Nephron progenitor cell (in vitro differentiated cells): Measurements from ENCODE around the gene SYNJ2.

Experiments
- DNase-seq: peaks from one replicate; pipeline ENCODE4 v3.0.0; 2021
- H3K27ac Mint-ChIP-seq: 2 replicates; pipeline ENCODE4 v1.8.0; 2021; ENCODE audit warnings: mild to moderate bottlenecking, moderate library complexity, mixed read lengths
- H3K27me3 Mint-ChIP-seq: 2 replicates; pipeline ENCODE4 v1.8.0; 2021; ENCODE audit warnings: mild to moderate bottlenecking, low read depth, mixed read lengths; ENCODE audit not compliant: poor library complexity
- H3K36me3 Mint-ChIP-seq: 2 replicates; pipeline ENCODE4 v1.8.0; 2021; ENCODE audit warnings: low read depth, mixed read lengths
- H3K4me1 Mint-ChIP-seq: 2 replicates; pipeline ENCODE4 v1.8.0; 2021; ENCODE audit warnings: mixed read lengths
- H3K4me3 Mint-ChIP-seq: 2 replicates; pipeline ENCODE4 v1.8.0; 2021; ENCODE audit warnings: mild to moderate bottlenecking, moderate library complexity, mixed read lengths
- H3K9me3 Mint-ChIP-seq: 2 replicates; pipeline ENCODE4 v1.8.0; 2021; ENCODE audit warnings: mild to moderate bottlenecking, moderate library complexity, mixed read lengths
- TF ChIP-seq, protein P1 (sequence below): fragments of 200-600 bp; sonication (generic); IDR thresholded peaks from 2 replicates; pipeline ENCODE4 v1.5.0; 2021; ENCODE audit warnings: antibody characterized with exemption

SYNJ2 gene

DNA sequence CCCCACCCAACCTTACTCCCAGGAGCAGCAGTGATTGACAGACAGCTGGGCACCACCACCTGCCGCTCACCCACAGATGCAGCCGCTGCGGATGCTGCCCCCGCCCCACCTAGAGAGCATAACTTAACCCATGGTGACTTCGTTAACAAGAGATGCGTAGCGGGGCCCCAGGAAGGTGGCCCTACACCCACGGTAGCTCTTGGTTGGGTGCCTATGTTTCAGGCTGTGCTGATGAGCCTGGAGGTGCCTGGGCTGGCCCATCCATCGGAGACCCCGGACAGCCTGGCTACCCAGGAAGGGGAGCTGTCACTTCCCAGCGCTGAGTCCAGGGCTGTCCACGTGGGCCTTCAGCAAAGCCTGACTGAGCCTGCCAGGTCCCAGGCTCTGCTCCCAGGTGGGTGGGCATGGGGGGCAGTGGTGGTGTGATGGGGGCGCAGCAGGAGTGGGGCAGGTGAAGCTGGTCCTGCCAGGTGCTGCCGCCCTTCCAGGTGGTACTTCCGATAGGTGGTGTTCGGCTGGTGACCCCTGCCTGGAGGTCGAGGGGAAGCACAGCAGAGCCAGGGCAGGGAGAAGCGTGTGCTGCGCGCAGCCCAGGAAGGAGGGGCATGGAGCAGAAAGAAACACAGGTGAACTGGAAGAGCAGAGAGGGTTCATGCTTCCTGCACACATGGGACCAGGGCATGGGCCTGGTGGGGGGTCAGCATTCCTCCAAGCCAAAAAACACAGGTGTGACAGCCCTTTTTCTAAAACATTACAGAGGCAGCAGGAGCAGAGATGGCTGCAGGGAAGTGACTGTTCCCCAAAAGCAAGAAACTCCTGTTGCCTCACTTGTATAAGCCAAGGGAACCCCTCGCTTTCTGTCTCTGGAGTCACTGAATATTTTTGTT is 56.9 kb downstream of the SYNJ2 start:
- DNase-seq: no peak
- TF ChIP-seq, protein P1, sequence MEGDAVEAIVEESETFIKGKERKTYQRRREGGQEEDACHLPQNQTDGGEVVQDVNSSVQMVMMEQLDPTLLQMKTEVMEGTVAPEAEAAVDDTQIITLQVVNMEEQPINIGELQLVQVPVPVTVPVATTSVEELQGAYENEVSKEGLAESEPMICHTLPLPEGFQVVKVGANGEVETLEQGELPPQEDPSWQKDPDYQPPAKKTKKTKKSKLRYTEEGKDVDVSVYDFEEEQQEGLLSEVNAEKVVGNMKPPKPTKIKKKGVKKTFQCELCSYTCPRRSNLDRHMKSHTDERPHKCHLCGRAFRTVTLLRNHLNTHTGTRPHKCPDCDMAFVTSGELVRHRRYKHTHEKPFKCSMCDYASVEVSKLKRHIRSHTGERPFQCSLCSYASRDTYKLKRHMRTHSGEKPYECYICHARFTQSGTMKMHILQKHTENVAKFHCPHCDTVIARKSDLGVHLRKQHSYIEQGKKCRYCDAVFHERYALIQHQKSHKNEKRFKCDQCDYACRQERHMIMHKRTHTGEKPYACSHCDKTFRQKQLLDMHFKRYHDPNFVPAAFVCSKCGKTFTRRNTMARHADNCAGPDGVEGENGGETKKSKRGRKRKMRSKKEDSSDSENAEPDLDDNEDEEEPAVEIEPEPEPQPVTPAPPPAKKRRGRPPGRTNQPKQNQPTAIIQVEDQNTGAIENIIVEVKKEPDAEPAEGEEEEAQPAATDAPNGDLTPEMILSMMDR: no peak
- Mint-ChIP-seq H3K9me3 (peaks cover 9% of the 10 kb centered on the region), H3K27ac (no peak overlapping the region), H3K4me3 (no peak overlapping the region), H3K4me1 (peaks cover 57% of the 10 kb centered on the region), H3K27me3 (peaks cover 5% of the 10 kb centered on the region), H3K36me3 (peaks cover 18% of the 10 kb centered on the region)

DNA sequence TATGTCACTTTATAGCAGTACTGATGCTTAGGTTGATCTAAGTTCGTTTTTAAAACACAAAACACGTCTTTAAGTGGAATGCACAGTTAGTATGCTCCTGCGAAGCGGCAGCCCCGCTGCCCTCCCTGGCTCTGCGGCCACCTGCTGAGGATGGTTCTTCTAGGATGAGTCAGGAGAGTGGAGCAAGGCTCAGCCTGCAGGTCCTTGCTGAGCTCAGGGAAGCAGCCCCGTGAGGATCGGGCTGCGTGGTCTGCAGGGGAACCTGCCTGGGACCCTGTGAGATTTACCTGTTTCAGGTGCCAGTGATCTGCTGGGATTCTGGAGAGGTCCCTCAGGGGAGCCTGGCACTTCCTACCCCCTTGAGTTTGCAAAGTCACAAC is 57.5 kb downstream of the SYNJ2 start:
- TF ChIP-seq, protein P1: no peak
- Mint-ChIP-seq H3K4me3 (no peak overlapping the region), H3K27me3 (peaks cover 6% of the 10 kb centered on the region), H3K36me3 (peaks cover 17% of the 10 kb centered on the region), H3K27ac (no peak overlapping the region), H3K9me3 (peaks cover 9% of the 10 kb centered on the region), H3K4me1 (peaks cover 57% of the 10 kb centered on the region)
- DNase-seq: no peak

DNA sequence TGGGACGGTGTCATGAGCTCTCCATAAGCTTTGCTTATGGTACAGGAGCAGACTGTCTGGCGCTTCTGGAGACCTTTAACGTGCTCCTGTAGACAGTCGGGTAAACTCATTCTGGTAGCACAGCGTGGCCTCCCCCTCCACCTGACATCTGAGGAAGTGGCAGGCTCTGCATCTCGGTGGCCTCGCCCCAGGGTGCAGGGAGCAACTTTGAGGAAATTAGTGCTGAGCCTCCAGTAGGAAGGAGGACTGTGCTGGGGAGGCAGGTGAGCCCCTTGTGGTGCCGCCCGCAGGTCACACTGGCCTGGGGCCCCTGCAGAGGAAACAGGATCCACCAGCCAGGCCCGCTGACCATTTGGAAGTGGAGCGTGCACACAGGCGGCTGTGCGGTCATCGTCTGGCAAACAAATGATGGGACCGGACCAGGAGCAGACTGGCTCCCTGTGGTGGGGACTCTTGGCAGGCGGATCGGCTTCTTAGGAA is 57.9 kb downstream of the SYNJ2 start:
- Mint-ChIP-seq H3K36me3 (peaks cover 14% of the 10 kb centered on the region), H3K9me3 (peaks cover 9% of the 10 kb centered on the region), H3K27me3 (peaks cover 6% of the 10 kb centered on the region), H3K27ac (no peak overlapping the region), H3K4me1 (peaks cover 60% of the 10 kb centered on the region), H3K4me3 (no peak overlapping the region)
- no peak for DNase-seq
- TF ChIP-seq, protein P1: no peak

DNA sequence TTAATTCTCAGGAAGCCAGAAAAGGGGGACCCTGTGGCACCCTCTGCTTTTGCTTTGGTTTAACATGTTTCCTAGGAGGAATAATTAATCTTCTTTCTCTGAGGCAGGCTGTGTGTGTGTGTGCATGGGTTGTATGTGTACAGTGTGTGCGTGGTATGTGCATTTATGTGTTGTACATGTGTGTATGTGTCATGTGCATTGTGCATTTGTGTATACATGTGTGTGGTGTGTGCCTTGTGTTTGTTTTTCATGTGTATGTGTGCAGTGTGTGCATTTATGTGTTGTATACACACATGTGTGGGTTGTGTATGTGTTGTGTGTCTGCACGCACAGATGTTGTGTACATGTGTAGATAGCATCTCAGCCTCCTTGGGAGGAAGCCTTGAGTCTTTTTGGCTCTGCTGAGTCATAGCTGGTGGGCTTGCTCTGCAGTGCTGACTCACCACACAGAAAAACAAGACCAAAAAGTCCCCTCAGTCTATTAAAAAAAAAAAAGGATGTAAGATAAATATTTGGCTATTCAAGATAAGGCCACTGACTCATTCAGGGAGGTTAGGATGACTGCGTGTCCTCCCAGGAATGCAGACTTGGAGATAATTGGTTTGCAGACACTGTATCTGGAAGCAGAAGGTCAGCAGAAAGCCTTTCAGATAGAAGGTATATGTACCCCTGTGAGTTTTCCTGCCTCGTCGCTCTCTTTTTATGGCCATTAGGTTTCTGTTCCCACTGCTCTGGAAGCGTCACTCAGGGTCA is 58.6 kb downstream of the SYNJ2 start:
- Mint-ChIP-seq H3K4me3 (no peak overlapping the region), H3K4me1 (peaks cover 63% of the 10 kb centered on the region), H3K9me3 (peaks cover 8% of the 10 kb centered on the region), H3K36me3 (peaks cover 12% of the 10 kb centered on the region), H3K27ac (peak overlapping the region; percentile 26), H3K27me3 (peaks cover 6% of the 10 kb centered on the region)
- no peak for DNase-seq
- TF ChIP-seq, protein P1: no peak

DNA sequence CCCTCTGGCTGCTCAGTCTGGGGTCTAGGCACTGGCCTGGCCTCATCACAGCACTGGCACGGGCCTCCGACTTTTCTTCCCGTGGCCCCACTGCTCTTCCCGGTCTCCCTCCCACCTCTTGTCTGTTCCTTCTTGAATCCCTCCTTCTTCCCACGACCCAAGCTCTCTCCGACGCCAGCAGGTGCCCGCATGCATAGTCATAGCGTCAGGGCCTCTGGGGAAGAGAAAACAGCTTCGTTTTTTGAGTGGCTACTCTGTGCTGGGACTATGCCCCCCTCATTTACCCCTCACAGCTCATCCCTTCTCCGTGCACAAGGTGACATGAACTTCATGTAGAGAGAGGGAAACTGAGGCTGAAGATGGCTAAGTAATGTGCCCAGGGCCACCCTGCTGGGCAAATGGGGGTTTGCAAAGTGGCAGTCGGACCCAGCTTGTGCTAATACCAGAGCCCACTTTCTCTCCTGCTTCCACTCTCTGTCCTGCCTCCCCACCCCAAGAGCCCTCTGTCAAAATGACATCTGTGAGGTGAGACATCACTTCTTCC is 59.2 kb downstream of the SYNJ2 start:
- TF ChIP-seq, protein P1: no peak
- Mint-ChIP-seq H3K27ac (peak overlapping the region; percentile 26), H3K9me3 (peaks cover 4% of the 10 kb centered on the region), H3K4me1 (peaks cover 69% of the 10 kb centered on the region), H3K4me3 (no peak overlapping the region), H3K36me3 (peaks cover 6% of the 10 kb centered on the region), H3K27me3 (peaks cover 7% of the 10 kb centered on the region)
- no peak for DNase-seq
